NCI-H2171 treated with DMSO at 0.1 percent for 48 hours (cell line): Measurements from ENCODE around the gene CFHR2.
"Not testable (repeated sequence)": the region's sequence is repeated elsewhere in the genome, so short reads cannot be mapped to it uniquely, and the experiment has no call there.

ENCODE experiments used
- DNase-seq: peaks from one replicate; lab custom pipeline; 2025; lab: John Stamatoyannopoulos, UW

CFHR2 gene

DNA sequence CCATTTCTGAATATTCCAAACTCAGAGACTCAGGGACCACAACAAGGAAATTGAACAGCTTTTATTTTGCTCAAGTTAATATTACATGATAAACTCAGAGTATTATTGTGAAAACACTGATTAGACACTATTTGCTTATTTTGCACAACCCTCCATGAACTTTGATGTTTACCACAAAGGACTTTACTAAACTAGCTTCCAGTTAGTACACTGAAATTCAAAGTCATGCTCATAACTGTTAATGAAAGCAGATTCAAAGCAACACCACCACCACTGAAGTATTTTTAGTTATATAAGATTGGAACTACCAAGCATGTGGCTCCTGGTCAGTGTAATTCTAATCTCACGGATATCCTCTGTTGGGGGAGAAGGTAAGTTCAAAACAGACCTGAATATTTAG, at the start of gene CFHR2:
Gene CFHR2, plus strand, starts transcription at position 171 of the 400 bp plus-strand sequence. Its CDS starts 143 bp downstream, at position 314.
- not testable (repeated sequence) for DNase-seq

DNA sequence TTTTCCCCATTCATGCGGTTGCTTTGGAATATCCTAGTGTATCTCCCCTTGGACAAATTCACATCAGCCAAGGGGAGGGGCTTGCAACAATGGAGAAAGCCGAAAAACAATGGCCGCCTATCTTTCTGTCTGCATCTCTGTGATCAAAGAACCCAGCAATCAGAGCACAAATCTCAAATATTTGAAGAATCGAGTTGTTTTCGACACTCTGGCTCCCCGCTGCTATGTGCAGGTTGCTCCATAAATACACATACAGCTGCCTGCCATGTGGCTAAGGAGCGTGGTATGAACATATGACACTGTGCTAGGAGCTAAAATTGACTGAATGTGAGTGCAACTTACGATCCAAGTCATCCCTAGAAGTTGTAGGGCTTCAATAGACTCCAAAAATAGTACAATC, 47.2 kb upstream of the CFHR2 start:
- DNase-seq: no peak

DNA sequence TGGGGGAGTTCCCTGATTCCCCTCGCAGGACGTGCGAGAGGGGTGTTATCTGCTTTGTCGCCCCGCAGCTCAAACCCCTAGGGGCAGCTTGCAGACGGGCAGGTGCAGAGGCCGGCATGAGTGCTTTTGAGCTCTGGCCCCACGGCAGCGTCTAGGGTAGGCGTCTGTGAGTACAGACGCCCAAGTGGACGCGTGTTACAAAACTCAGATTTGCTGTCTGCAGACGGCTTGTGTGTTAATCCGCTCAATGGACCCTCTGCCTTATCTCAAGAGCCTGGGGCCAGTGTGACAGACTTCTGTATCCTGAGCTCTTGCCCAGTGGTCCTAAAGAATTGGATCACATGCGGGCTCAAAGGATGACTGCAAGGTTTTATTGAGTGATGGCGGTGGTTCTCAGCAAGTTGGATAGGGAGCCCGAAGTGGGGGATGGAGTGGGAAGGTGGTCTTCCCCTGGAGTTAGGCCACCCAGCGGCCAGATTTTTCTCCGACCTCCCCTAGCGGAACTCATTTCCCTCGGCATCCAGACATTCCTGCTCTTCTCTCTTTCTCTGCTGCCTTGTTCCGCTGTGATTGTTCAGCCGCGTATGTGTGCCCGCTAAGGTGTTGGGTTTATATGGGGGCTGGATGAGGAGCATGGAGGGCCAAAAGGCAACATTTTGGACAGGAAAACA, 46.2 kb upstream of the CFHR2 start:
- DNase-seq: no peak

DNA sequence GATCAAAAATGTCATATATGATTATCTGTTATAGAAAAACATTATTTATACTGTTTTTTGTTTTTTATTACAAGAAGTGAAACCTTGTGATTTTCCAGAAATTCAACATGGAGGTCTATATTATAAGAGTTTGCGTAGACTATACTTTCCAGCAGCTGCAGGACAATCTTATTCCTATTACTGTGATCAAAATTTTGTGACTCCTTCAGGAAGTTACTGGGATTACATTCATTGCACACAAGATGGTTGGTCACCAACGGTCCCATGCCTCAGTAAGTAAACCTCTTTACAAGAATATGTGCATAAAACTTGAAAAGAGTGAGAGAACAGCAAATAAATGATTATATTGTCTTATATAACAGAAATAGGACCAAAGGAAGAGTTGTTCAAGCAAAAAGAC, 41.2 kb upstream of the CFHR2 start:
- peak; percentile 8 for DNase-seq

DNA sequence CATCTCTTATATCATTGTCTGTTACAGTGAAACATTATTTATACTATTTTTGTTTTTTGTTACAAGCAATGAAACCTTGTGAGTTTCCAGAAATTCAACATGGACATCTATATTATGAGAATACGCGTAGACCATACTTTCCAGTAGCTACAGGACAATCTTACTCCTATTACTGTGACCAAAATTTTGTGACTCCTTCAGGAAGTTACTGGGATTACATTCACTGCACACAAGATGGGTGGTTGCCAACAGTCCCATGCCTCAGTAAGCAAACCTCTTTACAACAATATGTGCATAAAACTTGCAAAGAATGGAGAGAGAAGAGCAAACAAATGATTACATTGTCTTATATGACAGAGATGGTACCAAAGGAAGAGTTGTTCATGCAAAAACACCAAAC, 33.3 kb upstream of the CFHR2 start:
- DNase-seq: peak; percentile 1

DNA sequence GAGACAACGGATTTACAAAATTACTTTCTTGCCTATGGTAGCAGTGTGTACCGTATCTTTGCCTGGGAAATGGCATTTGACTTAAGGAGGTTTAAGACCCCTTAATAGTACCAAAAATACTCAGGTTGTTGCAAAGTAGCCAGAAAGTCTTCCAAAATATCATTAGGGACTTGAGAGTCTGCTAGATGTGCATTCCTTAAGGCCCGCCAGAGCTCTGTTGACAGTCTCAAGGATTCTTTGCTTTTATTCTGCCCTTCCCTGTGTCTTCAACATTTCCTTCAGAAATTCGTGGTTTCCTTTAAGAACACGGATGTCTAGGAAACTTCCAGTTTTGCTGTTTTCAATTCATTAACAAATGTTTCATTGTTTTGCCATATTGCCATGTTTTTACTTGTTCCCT, 31.3 kb upstream of the CFHR2 start:
- DNase-seq: not testable (repeated sequence)

DNA sequence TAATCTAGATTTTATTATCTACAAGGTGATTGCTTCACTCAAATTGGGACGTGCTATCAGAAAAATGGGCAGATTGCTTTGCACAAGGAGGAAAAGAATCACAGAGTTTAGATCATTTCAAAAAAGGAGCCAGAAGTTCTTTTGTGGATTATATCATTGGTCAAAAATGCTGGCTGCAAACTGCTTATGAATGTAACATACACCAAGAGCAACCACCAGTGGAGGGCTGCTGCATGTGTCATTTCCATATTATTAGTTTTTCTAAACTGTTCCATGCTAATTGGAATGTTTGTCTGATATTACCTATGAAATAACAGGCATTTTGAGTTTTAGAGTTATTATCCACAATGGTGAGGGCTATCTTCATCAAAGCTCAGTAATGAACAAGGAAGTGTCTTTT, 16.7 kb upstream of the CFHR2 start:
- not testable (repeated sequence) for DNase-seq

DNA sequence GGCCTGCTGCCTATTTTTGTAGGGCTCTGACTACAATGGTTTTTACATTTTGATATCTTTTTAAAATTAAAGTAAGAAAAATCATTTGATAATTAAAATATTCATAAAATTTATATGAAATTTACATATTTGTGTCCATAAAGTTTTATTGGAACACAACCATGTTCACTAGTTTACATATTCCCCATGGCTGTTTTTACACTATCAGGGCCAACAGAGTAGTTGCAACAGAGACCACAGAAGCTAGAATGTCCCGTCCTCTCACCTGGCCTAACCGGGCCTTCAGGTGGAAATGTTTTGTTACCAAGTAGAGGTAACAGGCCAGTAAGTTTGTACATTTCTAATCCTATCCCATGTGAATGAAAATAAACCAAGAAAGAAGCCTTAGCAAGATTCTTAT, 10.7 kb upstream of the CFHR2 start:
- not testable (repeated sequence) for DNase-seq

DNA sequence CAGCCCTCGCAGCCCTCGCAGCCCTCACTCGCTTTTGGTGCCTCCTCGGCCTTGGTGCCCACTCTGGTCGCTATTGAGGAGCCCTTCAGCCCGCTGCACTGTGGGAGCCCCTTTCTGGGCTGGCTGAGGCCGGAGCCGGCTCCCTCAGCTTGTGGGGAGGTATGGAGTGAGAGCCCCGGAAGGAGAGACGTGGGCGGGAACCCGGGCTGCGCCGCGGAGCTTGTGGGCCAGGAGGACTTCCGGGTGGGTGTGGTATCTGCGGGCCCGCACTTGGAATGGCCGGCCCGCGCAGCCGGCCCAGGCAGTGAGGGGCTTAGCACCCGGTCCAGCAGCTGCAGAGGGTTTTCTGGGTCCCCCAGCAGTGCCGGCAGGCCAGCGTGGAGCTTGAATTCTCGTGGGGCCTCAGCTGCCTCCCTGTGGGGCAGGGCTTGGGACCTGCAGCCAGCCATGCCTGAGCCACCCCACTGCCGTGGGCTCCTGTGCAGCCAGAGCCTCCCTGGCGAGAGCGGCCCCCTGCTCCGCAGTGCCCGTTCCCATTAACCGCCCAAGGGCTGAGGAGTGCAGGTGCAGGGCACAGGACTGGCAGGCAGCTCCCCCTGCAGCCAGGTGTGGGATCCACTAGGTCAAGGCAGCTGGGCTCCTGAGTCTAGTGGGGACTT, 9.9 kb upstream of the CFHR2 start:
- DNase-seq: no peak

DNA sequence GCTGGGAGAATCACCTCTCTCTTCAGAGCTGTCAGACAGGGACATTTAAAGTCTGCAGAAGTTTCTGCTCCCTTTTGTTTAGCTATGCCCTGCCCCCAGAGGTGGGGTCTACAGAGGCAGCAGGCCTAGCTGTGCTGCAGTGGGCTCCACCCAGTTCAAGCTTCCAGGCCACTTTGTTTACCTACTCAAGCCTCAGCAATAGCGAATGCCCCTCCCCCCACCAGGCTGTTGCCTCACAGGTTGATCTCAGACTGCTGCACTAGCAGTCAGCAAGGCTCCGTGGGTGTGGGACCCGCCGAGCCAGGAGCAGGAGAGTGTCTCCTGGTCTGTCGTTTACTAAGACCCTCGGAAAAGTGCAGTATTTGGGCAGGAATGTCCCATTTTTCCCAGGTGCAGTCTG, 2.1 kb upstream of the CFHR2 start:
- DNase-seq: not testable (repeated sequence)

DNA sequence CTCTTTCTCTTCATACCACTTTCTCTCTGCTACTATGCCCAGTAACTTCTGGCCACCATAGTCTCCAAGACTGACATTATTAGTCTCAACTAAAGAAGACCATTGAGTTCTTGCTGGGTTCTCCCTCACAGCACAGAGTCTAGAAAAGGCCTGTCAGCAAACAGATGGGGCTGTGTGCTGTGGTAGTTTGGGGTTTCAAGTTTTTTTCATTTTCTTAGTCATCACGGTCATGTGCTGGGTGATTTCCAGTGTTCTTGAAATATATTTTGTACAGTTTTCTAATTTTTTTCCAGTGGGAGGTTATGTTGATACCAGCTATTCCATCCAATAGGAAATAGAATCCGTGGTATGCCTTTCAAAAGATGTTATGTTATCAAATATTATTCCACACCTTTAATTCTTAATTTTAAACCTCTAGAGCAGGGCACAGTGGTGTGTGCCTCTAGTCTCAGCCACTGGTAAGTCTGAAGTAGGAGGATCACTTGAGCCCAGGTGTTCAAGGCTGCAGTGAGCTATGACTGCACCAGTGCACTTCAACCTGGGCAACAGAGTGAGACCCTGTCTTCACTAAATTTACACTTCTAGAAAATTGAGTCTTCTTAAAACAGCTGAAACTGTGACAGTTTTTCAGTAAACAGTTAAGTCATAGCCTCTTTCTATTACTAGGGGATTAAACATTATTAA, 8.3 kb downstream of the CFHR2 start:
- no peak for DNase-seq

DNA sequence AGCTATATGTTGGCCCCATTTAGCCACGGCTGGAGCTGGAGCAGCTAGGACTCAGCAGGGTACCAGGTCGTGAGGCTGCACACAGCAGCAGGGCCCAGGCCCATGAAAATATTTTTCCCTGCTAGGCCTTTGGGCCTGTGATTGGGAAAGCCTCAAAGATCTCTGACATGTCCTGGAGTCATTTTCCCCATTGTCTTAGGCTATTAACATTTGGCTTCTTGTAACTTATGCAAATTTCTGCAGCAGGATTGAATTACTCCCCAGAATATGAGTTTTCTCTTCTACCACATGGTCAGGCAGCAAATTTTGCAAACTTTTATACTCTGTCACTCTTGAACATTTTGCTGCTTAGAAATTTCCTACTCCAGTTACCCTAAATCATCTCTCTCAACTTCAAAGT, 11.2 kb downstream of the CFHR2 start:
- DNase-seq: no peak

DNA sequence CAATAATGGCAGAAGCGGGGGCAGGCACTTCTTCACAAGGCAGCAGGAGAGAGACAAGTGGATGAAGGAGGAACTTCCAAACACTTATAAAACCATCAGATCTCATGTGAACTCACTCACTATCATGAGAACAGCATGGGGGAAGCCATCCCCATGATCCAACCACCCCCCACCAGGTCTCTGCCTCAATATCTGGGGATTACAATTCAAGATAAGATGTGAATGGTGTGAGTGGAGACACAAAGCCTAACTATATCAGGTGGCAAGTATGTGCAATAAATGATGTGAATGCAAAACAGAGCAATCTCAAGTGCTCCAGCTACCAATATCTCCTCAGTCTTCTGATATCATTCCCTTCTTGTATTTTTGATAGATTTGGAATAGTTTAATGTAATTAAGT, 12.4 kb downstream of the CFHR2 start:
- DNase-seq: no peak

DNA sequence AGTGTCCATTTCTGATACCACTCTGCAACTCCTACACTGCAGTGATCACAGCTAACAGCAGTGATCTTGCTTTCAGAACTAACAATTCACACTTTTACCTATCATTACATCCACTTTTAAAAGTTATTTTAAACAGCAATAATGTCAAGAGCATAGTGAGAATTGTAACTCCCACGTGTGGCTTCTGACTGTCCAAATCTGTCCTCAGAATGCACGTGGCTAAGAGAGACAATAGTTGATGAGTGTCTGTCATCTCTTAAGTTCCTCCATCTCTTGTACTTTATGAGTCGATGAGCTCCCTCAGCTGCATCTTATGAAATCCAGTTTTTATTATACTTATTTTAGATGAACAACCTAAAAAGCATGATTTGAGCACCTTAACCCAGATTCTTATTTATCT, 17.3 kb downstream of the CFHR2 start:
- DNase-seq: no peak

DNA sequence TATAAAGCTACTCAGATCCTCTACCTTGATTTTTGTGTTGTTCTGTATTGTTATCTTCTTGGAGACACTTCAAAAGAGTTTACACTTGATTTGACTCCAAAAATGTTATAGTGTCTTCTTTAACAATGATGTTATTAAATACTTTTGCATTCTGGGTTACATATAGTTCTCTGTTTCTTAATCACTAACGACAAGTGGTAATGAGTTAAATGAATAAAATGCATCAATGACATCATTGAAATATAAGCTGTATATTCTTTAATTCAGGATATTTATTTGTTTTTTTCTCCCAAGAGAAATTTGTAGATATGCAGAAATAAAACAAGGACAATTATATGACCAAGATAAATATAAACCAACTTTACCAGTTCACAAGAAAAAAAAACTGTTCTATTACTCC, 26.6 kb downstream of the CFHR2 start:
- DNase-seq: no peak

DNA sequence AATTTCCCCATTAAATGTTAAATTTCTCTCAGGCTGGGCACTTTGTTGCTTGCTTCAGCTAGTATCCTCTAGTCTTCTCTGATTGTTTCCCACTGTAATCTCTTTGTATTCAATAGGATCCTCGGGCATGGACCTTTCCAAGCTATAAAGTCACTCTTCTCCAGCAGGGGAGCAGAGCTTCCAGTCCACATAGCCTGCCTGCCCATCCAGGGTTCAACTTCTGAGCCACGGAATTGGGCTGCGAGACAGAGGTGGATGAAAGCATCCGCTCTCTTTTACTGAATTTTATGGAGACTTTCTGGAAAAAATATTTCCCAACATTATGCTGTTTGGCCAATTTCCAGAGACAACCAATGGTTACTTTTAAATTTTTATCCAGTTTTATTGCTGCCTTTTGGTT, 32.7 kb downstream of the CFHR2 start:
- no peak for DNase-seq

DNA sequence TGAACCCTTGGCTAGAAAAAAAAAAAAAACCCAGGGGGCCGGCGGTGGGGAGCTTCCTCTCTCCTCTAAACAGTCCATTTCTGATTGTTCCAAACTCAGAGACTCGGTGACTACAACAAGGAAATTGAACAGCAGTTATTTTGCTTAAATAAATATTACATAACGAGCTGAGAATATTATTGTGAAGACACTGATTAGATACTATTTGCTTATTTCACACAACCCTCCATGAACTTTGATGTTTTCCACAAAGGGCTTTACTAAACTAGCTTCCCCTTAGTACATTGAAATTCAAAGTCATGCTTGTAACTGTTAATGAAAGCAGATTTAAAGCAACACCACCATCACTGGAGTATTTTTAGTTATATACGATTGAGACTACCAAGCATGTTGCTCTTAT, 33.7 kb downstream of the CFHR2 start, which contains the start of gene CFHR5:
Gene CFHR5, plus strand, starts transcription at position 279 of the 400 bp plus-strand sequence. Its CDS starts 109 bp downstream, at position 388.
- no peak for DNase-seq

DNA sequence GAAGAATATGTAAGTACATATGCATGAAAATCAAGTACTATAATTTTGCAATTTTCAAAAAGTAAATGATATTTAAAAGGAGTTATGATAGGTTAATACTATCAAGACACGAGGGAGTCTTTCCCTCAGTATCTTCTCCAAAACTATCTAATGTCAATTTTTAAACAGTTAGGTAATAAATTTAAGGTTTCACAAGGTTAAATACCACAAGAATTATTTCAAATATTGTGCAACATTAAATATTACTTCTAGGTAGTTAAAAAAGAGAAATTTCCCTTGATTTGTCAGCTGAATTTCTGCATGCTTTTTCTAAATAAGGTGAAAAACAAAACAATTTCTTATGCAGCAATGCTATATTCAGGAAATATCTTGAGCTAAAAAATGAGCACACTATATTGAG, 37.3 kb downstream of the CFHR2 start:
- no peak for DNase-seq

DNA sequence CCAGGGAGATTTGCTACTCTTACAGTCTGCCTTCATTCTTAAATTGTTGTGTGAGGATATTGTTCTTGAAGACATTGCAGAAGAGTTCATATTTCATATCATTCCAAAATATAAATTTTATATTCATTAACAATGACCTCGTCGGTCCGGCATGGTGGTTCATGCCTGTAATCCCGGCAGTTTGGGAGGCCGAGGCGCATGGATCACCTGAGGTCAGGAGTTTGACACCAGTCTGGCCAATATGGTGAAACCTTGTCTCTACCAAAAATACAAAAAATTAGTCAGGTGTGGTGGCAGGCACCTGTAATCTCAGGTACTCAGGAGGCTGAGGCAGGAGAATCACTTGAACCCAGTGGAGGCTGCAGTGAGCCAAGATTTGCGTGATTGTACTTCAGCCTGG, 38.7 kb downstream of the CFHR2 start:
- DNase-seq: not testable (repeated sequence)

DNA sequence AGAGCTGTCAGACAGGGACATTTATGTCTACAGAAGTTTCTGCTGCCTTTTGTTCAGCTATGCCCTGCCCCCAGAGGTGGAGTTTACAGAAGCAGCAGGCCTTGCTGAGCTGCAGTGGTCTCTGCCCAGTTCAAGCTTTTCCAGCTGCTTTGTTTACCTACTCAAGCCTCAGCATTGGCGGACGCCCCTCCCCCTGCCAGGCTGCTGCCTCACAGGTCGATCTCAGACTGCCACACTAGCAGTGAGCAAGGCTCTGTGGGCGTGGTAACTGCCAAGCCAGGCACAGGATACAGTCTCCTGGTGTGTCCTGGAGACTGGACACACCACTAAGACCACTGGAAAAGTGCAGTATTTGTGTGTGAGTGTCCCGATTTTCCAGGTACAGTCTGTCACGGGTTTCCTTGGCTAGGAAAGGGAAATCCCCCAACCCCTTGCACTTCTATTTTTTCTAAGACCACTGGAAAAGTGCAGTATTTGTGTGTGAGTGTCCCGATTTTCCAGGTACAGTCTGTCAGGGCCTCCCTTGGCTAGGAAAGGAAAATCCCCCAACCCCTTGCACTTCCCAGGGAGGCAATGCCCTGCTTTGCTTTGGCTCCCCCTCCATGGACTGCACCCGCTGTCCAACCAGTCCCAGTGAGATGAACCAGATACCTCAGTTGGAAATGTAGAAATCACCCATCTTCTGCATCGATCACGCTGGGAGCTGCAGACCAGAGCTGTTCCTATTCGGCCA, 48.5 kb downstream of the CFHR2 start:
- peak; percentile 55 for DNase-seq

DNA sequence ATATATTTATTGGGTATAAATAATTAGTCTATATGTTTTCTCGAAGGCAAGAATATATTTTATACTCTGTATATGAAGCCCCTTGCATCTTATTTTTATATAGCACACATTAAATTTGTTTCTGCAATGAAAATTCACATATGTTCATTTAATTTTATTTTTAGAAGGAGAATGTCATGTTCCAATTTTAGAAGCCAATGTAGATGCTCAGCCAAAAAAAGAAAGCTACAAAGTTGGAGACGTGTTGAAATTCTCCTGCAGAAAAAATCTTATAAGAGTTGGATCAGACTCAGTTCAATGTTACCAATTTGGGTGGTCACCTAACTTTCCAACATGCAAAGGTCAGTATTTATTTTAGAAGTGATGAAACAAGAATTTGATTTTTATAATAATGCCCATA, 50.4 kb downstream of the CFHR2 start:
- DNase-seq: no peak

DNA sequence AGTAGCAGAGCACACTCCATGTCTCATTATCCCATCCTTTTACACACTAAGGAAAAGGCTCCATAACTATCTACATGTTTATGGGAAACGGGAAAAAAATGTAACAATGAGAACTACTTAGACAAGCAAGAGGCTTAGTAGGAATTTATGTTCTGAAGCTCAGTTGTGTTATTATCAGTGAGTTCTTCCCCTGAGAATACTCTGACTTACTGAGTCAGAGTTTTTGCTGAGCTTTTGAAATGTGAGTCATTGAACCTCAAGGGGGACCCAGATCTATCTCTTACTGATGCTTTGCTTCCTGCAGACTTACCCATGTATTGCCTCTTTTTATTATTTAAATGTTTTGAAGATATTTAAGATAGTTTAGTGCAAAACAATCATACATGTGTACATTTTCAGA, 53.9 kb downstream of the CFHR2 start:
- DNase-seq: no peak

DNA sequence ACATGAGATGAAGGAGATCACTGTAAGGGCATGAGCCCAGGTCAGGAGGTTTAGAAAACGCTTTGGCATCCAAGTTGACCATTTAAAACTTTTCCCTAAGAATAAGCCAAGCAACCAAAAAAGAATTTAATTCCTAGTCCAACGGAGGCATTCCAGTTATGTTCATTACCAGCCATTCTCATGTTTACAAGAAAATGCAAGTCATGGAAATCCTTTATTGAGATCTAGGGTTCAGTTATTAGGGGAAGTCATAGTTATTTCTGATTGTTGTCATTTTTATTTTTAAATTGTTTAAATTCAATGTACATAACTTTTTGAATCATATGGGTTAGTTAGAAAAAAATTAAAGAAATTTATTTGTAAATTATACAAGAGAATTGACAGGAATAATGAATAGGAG, 58.3 kb downstream of the CFHR2 start:
- DNase-seq: no peak
